ENCODE measurements around the gene MFF. TPM values are rescaled to one million over a fixed set of nuclear protein-coding genes. Genes with fewer than 3 reads are reported as not detected.

The MFF gene
- total and polyA plus RNA-seq, 2 donors (not counting 3 experiments of a cell fraction or from before 2014, with no cell fraction given), result 36.3 to 65.1 TPM

GRCh38 chr2:227373389-227373788, 48.3 kb downstream of the MFF start:
- dilution Hi-C loops (cut with MboI; ENCODE audit: extremely low pct_ligation_motif_present, low sequenced_read_pairs), result no loop called here
- CTCF ChIA-PET, result no interaction called here
- H3K27me3 ChIP-seq (ENCODE audit: control insufficient read depth in 2 of 2, insufficient read depth in 2 of 2, low read length in 2 of 2), result no peaks in the 10 kb centered on the region

More at GRCh38 chr2:227373389-227373788, 48.3 kb downstream of the MFF start:
- TF ChIP-seq GATA2 (IDR thresholded peaks at IDR 0.05; ENCODE audit: insufficient read depth, insufficient read length, low read depth, low read length) (no peak), MAX (IDR thresholded peaks at IDR 0.05; ENCODE audit: insufficient read depth, insufficient read length) (no peak), EZH2 (IDR thresholded peaks at IDR 0.05; ENCODE audit: borderline replicate concordance, low read depth, low read length, severe bottlenecking) (no peak), POLR2AphosphoS5 (IDR thresholded peaks at IDR 0.05; ENCODE audit: insufficient read depth, low read depth, low read length) (no peak), MYC (IDR thresholded peaks at IDR 0.05; ENCODE audit: low read depth, low read length) (no peak), CTCF (IDR thresholded peaks at IDR 0.05; ENCODE audit: extremely low read depth in 1 of 2, insufficient read depth in 1 of 2, low read depth in 1 of 2, low read length in 2 of 2) (no peak), JUN (IDR thresholded peaks at IDR 0.05; ENCODE audit: borderline replicate concordance, insufficient read depth, insufficient read length, low read depth) (no peak), POLR2A (IDR thresholded peaks at IDR 0.05; ENCODE audit: low read depth, low read length) (no peak), FOS (IDR thresholded peaks at IDR 0.05; ENCODE audit: borderline replicate concordance, insufficient read depth, low read length) (no peak)
- H3K9me3 ChIP-seq (replicated peaks; ENCODE audit: control insufficient read depth, insufficient read depth, low read length), result no peaks in the 10 kb centered on the region
- BruUV-seq (replicated peaks), result no TSS peak
- no peak overlapping the region for H3K9ac ChIP-seq (replicated peaks; ENCODE audit: extremely low read depth, insufficient read depth, low read length)
- intact Hi-C loops (cut with micrococcal nuclease), result no loop called here
- no peaks in the 10 kb centered on the region for H3K9me1 ChIP-seq (replicated peaks; ENCODE audit: control insufficient read depth, extremely low read depth, insufficient read depth, low read length)
- H3K79me2 ChIP-seq (ENCODE audit: control insufficient read depth, insufficient read depth, low read length), result no peaks in the 10 kb centered on the region
- H3K4me2 ChIP-seq (ENCODE audit: insufficient read depth, low read length), result no peak overlapping the region
- POLR2A ChIA-PET, result no interaction called here
- no peak overlapping the region for H3K4me3 ChIP-seq (replicated peaks in 1 of 3; ENCODE audit: insufficient read depth in 1 of 3, low read depth in 1 of 3, low read length in 3 of 3)
- no peak for DNase-seq (ENCODE audit: low read depth, low spot score)
- H3K4me1 ChIP-seq (ENCODE audit: control insufficient read depth, extremely low read depth, insufficient read depth, low read length), result no peaks in the 10 kb centered on the region
- H3K36me3 ChIP-seq (ENCODE audit: control insufficient read depth in 2 of 2, extremely low read depth in 1 of 2, insufficient read depth in 2 of 2, low read length in 2 of 2), result no peaks in the 10 kb centered on the region
- H4K20me1 ChIP-seq (replicated peaks; ENCODE audit: control insufficient read depth, extremely low read depth, insufficient read depth, low read length), result no peaks in the 10 kb centered on the region
- no peak overlapping the region for H2AFZ ChIP-seq (ENCODE audit: low read depth, low read length)
- FAIRE-seq, result no peak
- no peak overlapping the region for H3K27ac ChIP-seq (ENCODE audit: insufficient read depth, low read depth, low read length)

All from endothelial cell of umbilical vein (primary cell).